COR-L47 (cell line): ENCODE results near the gene CABLES1.
"Not testable (repeated sequence)": the region's sequence is repeated elsewhere in the genome, so short reads cannot be mapped to it uniquely, and the experiment has no call there.

Experiments
- DNase-seq: peaks from one replicate; lab custom pipeline; 2025; lab: John Stamatoyannopoulos, UW

CABLES1 gene

DNA sequence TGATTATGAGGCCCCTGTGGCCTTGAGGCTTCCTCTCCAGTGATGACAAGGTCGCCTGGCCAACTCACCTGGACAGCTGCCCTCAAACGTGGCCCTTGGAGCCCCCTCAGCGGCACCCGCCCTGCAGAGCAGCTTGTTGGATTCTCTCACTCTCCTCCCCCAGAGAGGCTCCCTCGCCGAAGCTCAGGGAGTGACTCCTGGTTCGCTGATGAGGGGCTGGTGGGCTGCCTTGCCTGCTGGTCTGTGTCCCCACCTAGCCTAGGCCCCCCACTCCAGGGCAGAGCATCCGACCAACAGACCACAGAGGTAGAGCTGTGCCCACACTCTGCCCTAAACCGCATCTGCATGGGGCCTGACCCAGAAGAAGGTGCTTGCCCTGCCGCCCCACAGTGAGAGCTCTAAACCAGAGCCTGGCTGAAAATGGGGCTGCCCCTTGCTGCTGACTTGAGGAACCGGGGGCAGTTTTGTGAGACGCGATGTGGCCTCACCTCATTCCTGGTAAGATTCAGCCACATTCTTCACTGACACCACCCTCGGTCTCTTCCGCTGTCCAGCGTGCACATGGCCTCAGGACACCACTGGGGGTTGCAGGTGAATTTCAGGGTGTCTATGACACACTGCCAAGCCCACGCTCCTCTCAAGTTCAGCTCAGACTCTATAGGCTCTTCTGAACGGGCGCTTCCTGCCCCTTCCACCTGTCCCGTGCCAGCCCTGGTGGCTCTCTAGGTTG lies 131.6 kb downstream of the CABLES1 start:
- DNase-seq, result no peak

GRCh38 chr18:23267447-23267776 lies 132.1 kb downstream of the CABLES1 start:
- no peak for DNase-seq

GRCh38 chr18:23268641-23269040 lies 133.4 kb downstream of the CABLES1 start:
- no peak for DNase-seq

DNA sequence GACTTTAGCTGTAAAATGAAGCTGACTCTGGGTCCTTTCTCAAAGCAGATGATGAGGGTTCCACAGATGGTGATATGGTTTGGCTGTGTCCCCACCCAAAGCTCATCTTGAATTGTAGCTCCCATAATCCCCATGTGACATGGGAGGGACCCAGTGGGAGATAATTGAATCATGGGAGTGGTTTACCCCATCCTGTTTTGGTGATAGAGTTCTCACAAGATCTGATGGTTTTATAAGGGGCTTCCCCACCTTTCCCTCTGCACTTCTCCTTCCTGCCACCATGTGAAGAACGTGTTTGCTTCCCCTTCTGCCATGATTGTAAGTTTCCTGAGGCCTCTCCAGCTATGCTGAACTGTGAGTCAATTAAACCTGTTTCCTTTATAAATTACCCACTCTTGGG lies 133.8 kb downstream of the CABLES1 start:
- not testable (repeated sequence) for DNase-seq

GRCh38 chr18:23269928-23270327 lies 134.6 kb downstream of the CABLES1 start:
- no peak for DNase-seq

DNA sequence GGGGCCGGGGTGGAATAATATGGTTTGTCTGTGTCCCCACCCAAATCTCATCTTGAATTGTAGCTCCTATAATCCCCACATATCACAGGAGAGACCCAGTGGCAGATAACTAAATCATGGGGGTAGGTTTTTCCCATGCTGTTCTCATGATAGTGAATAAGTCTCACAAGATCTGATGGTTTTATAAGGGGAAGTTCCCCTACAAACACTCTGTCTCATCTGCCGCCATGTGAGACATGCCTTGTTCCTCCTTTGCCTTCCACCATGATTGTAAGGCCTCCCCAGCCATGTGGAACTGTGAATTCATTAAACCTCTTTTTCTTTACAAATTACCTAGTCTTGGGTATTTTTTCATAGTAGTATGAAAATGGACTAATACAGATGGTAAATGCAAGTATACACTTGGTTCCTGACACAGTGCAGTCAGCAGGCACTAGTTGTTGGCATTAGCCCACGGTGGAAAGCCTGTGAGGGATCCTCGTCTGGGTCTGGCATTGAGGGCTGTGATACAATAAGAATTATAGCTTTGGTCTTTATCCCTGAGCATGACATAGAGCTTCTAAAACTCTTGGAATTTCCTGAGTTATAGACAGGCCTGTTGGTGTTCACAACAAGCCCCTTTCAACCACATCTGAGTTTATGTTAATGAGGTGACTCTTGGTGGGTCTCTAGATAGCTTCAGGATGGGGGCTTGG lies 135.8 kb downstream of the CABLES1 start:
- DNase-seq, result no peak

- DNase-seq, result no peak
These were observed 137.4 kb downstream of the CABLES1 start for GRCh38 chr18:23272498-23273232.

DNA sequence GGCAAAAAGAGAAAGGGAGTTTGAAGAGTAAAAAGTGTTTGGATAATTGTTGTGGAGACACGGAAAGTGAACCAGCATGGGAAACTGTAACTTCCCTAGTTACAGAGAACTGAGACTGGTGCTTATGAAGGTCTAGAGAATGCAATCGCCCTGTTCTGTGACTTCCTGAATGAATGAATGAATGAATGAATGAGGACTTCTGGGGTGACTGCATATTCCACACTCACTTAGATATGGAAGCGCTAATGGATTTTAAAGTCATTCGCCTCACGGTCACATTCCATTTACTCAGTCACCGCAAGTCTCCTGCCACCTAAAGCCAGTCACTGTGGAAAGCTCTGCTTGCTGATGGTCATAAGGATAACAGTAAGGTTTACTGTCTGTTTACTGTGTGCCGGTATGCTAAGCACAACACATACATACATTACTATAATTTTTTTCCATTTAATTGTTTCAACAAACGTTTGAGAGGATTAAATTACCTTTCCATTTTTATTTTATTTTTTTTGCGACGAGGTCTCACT lies 138.2 kb downstream of the CABLES1 start:
- no peak for DNase-seq

- DNase-seq, result no peak
These were observed 139.6 kb downstream of the CABLES1 start for GRCh38 chr18:23274638-23275482.

GRCh38 chr18:23276451-23276850 lies 141.2 kb downstream of the CABLES1 start:
- no peak for DNase-seq

DNA sequence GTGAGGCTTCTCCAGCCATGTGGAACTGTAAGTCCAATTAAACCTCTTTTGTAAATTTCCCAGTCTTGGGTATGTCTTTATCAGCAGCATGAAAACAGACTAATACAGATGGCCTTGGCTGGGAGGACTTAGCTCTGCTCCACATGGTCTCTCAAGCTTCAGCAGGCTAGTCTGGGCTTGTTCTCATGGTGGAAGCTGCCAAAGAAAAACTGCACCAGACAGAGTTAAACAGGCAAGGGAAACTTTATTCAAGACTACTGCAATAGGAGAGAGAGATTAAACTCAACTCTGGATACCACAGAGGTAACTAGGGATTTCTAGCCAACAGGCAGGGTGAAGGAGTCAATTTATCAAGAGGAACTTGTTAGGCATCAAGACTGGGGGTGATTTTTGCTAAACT lies 142.1 kb downstream of the CABLES1 start:
- no peak for DNase-seq

DNA sequence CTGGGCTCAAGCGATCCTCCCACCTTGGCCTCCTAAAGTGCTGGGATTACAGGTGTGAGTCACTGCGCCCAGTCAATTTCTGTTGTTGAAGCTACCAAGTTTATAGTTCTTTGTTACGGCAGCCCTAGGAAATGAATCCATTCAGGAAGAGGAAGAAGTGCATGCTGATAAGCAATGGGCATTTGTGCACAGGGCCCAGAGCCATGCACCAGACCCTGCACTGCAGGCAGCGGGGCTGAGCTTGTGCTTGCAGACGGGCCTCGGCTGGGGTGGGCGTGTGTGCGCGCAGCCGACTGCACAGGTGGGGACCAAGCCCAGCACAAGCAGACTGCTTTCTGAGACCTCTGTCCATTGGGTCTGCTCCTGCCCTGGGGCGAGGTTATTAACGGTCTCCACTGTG lies 144.6 kb downstream of the CABLES1 start:
- no peak for DNase-seq

DNA sequence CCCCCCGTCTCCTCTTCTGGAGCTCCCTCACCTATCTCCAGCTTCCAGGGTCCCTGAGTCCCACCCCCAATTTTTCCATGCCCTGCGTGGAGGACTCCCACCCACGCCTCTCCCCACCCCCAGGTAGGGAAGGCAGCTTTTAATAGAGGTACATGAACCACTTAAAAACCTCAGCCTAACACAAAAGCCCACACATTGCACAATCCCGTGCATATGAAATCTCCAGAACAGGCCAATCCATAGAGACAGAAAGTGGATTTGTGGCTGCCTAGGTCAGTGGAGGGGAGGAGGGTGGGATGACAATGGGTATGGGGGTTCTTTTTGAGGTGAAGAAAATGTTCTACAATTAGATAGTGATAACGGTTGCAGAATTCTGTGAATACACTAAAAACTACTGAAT lies 145.6 kb downstream of the CABLES1 start:
- no peak for DNase-seq

- DNase-seq, result no peak
These were observed 146.5 kb downstream of the CABLES1 start for GRCh38 chr18:23281626-23282436.

DNA sequence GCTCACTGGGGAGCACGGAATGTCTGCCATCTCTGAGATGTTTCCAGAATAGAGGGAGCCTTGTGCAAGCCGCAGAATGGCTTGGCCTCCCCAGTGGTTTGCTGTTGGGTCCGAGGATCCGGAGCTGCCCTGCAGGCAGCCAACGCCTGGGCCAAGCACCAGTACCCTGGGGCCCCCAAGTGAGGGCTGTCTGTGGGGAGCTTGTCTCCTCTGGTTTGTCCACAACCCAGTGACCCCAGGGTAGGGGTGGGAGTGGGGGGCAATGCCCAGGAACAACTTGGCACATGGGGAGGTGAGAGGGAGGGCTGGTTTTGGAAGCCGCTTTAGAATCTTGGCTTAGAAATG lies 147.1 kb downstream of the CABLES1 start:
- no peak for DNase-seq

DNA sequence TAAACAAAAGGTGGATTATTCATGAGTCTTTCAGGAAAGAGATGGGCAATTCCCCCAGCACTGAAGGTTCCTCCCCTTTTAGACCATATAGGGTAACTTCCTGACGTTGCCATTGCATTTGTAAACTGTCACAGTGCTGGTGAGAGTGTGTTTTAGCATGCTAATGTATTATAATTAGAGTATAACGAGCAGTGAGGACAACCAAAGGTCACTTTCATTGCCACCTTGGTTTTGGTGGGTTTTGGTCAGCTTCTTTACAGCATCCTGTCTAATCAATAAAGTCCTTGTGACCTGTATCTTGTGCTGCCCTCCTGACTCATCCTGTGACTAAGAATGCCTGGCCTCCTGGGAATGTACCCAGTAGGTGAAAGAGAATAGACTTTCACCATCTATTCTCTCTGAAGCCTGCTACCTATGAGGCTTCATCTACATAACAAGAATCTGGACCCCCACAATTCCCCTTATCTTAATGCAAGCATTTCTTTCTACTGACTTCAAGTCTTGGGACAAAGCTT lies 148.7 kb downstream of the CABLES1 start:
- DNase-seq, result no peak

GRCh38 chr18:23284629-23285028 lies 149.3 kb downstream of the CABLES1 start:
- no peak for DNase-seq

DNA sequence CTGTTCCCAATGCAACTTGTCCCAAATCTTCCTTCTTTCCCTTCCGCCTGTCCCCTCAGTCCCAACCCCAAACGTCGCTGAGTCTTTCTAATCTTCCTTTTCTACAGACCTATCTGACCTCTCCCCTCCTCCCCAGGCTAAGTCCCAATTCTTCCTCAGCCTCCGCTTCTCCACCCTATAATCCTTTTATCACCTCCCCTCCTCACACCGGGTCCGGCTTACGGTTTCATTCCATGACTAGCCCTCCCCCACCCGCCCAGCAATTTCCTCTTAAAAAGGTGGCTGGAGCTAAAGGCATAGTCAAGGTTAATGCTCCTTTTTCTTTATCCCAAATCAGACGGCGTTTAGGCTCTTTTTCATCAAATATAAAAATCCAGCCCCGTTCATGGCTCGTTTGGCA lies 150.3 kb downstream of the CABLES1 start:
- not testable (repeated sequence) for DNase-seq

DNA sequence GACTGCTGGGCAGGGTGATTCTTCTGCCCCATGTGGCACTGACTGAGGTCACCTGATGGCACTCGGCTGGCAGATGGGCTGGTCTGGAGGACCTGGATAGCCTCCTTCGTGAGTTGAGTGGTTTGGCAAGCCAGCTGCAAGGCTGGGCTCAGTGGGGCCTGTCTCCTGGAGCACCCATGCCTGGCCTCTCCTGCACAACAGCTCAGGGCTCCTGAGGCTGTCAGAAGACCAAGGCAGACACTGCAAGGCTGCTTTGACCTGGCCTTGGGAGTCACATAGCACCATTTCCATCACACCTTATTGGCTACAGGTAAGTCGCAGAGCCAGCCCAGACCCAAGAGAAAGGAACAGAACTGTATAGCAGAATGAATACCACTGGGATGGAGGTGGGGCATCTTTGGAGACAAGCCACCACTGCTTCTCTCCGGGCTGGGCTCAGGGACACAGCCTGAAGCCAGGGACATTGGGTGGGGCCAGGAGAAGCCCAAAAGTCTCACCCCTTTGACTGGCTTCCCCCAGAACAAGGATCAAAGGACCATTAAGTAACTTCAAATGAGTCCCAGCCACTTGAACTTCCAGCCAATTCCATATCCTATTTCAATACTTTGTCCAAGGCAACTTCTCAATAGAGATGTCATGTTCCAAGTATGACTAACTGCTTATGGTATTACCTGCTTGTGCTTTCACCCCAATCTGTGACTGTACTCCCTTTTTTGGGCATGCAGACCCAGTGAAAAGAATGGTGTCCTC lies 156.3 kb downstream of the CABLES1 start:
- DNase-seq, result no peak

- DNase-seq, result no peak
These were observed 165.0 kb downstream of the CABLES1 start for GRCh38 chr18:23300231-23300805.
